ENCODE results near the gene RAB1B. TPM values are rescaled to one million over a fixed set of nuclear protein-coding genes. Genes with fewer than 3 reads are reported as not detected.
"Not testable (repeated sequence)": the region's sequence is repeated elsewhere in the genome, so short reads cannot be mapped to it uniquely, and the experiment has no call there.

The RAB1B gene
- total RNA-seq, 2 donors from 2014 or later, result 122 to 126 TPM

GRCh38 chr11:66247801-66248200 is 20.6 kb upstream of the RAB1B start:
- Histone ChIP-seq H3K9me3 (ENCODE audit: control insufficient read depth, low read length) (no peaks in the 10 kb centered on the region), H3K36me3 (ENCODE audit: control insufficient read depth, insufficient read depth, low read length) (peaks cover 19% of the 10 kb centered on the region), H3K27ac (ENCODE audit: low read depth, low read length) (no peak overlapping the region), H3K4me1 (ENCODE audit: control insufficient read depth, insufficient read depth, low read length) (no peaks in the 10 kb centered on the region), H3K27me3 (ENCODE audit: control insufficient read depth, insufficient read depth, low read length, poor library complexity, severe bottlenecking) (no peaks in the 10 kb centered on the region), H3K4me3 (ENCODE audit: low read length) (no peak overlapping the region), H3K9ac (ENCODE audit: extremely low read depth, low read length, poor library complexity, severe bottlenecking) (no peak overlapping the region)
- Mint-ChIP-seq H3K4me3 (no peak overlapping the region), H3K36me3 (ENCODE audit: low read depth) (peaks cover 18% of the 10 kb centered on the region), H3K4me1 (peaks cover 5% of the 10 kb centered on the region), H3K27me3 (ENCODE audit: insufficient read depth) (no peaks in the 10 kb centered on the region), H3K27ac (no peak overlapping the region), H3K9me3 (no peaks in the 10 kb centered on the region)
- no peak for DNase-seq
- WGBS, 2 experiments (ENCODE audit: insufficient coverage in 1 of 2, insufficient read length in 1 of 2), result 93% methylated on average over 3 of the region's 3 CpGs
- no peak for TF ChIP-seq CTCF (conservative IDR thresholded peaks at IDR 0.05)

GRCh38 chr11:66248903-66249302 is 19.5 kb upstream of the RAB1B start:
- H3K36me3 Mint-ChIP-seq (ENCODE audit: low read depth), result peaks cover 22% of the 10 kb centered on the region
- DNase-seq, result no peak
- TF ChIP-seq CTCF (conservative IDR thresholded peaks at IDR 0.05), result no peak
- no peak overlapping the region for H3K9ac ChIP-seq (ENCODE audit: extremely low read depth, low read length, poor library complexity, severe bottlenecking)
- no peaks in the 10 kb centered on the region for H3K27me3 ChIP-seq (ENCODE audit: control insufficient read depth, insufficient read depth, low read length, poor library complexity, severe bottlenecking)
- H3K27me3 Mint-ChIP-seq (ENCODE audit: insufficient read depth), result no peaks in the 10 kb centered on the region
- H3K27ac ChIP-seq (ENCODE audit: low read depth, low read length), result no peak overlapping the region
- peaks cover 5% of the 10 kb centered on the region for H3K4me1 Mint-ChIP-seq
- H3K4me1 ChIP-seq (ENCODE audit: control insufficient read depth, insufficient read depth, low read length), result no peaks in the 10 kb centered on the region
- H3K27ac Mint-ChIP-seq, result no peak overlapping the region
- WGBS, 2 experiments (ENCODE audit: insufficient coverage in 1 of 2, insufficient read length in 1 of 2), result 90 to 100% methylated on average over 3 to 6 of the region's 6 CpGs
- H3K9me3 ChIP-seq (ENCODE audit: control insufficient read depth, low read length), result no peaks in the 10 kb centered on the region
- peaks cover 16% of the 10 kb centered on the region for H3K36me3 ChIP-seq (ENCODE audit: control insufficient read depth, insufficient read depth, low read length)
- H3K9me3 Mint-ChIP-seq, result no peaks in the 10 kb centered on the region
- no peak overlapping the region for H3K4me3 Mint-ChIP-seq
- no peak overlapping the region for H3K4me3 ChIP-seq (ENCODE audit: low read length)

- no peak overlapping the region for H3K4me3 ChIP-seq (ENCODE audit: low read length)
- DNase-seq, result no peak
- no peaks in the 10 kb centered on the region for H3K9me3 Mint-ChIP-seq
- H3K27me3 Mint-ChIP-seq (ENCODE audit: insufficient read depth), result no peaks in the 10 kb centered on the region
- WGBS, 2 experiments (ENCODE audit: insufficient coverage in 1 of 2, insufficient read length in 1 of 2), result 94 to 96% methylated on average over 6 to 7 of the region's 7 CpGs
- peaks cover 8% of the 10 kb centered on the region for H3K4me1 Mint-ChIP-seq
- TF ChIP-seq CTCF (conservative IDR thresholded peaks at IDR 0.05), result no peak
- no peaks in the 10 kb centered on the region for H3K9me3 ChIP-seq (ENCODE audit: control insufficient read depth, low read length)
- no peak overlapping the region for H3K4me3 Mint-ChIP-seq
- H3K27me3 ChIP-seq (ENCODE audit: control insufficient read depth, insufficient read depth, low read length, poor library complexity, severe bottlenecking), result no peaks in the 10 kb centered on the region
- peaks cover 12% of the 10 kb centered on the region for H3K36me3 ChIP-seq (ENCODE audit: control insufficient read depth, insufficient read depth, low read length)
- H3K27ac Mint-ChIP-seq, result no peak overlapping the region
- H3K36me3 Mint-ChIP-seq (ENCODE audit: low read depth), result peaks cover 12% of the 10 kb centered on the region
- no peak overlapping the region for H3K27ac ChIP-seq (ENCODE audit: low read depth, low read length)
- H3K4me1 ChIP-seq (ENCODE audit: control insufficient read depth, insufficient read depth, low read length), result no peaks in the 10 kb centered on the region
- no peak overlapping the region for H3K9ac ChIP-seq (ENCODE audit: extremely low read depth, low read length, poor library complexity, severe bottlenecking)
Measured at GRCh38 chr11:66251809-66252208, 16.6 kb upstream of the RAB1B start.

- H3K36me3 Mint-ChIP-seq (ENCODE audit: low read depth), result peaks cover 12% of the 10 kb centered on the region
- not testable (repeated sequence) for H3K27me3 ChIP-seq (ENCODE audit: control insufficient read depth, insufficient read depth, low read length, poor library complexity, severe bottlenecking); H3K4me3 ChIP-seq (ENCODE audit: low read length); H3K9ac ChIP-seq (ENCODE audit: extremely low read depth, low read length, poor library complexity, severe bottlenecking); H3K27me3 Mint-ChIP-seq (ENCODE audit: insufficient read depth); H3K9me3 ChIP-seq (ENCODE audit: control insufficient read depth, low read length); H3K36me3 ChIP-seq (ENCODE audit: control insufficient read depth, insufficient read depth, low read length); H3K27ac Mint-ChIP-seq; H3K4me1 ChIP-seq (ENCODE audit: control insufficient read depth, insufficient read depth, low read length); H3K27ac ChIP-seq (ENCODE audit: low read depth, low read length); DNase-seq; H3K9me3 Mint-ChIP-seq; H3K4me1 Mint-ChIP-seq; H3K4me3 Mint-ChIP-seq
- WGBS, 2 experiments (ENCODE audit: insufficient coverage in 1 of 2, insufficient read length in 1 of 2), result 91 to 93% methylated on average over 6 of the region's 6 CpGs
Measured at GRCh38 chr11:66253081-66253480, 15.4 kb upstream of the RAB1B start.
